ENCODE results near the gene CASZ1.

The CASZ1 gene

GRCh38 chr1:10819198-10819901 is 22.9 kb upstream of the CASZ1 start:
- Mint-ChIP-seq H3K9me3 (no peaks in the 10 kb centered on the region), H3K4me1 (no peaks in the 10 kb centered on the region), H3K27ac (no peak overlapping the region), H3K4me3 (no peak overlapping the region), H3K27me3 (ENCODE audit: low read depth) (peaks cover 33% of the 10 kb centered on the region), H3K36me3 (ENCODE audit: low read depth) (no peaks in the 10 kb centered on the region)
- no peak for TF ChIP-seq CTCF (IDR thresholded peaks at IDR 0.05; ENCODE audit: unreplicated experiment in 3 of 3)

GRCh38 chr1:10818262-10819197 is 22.1 kb upstream of the CASZ1 start:
- no peaks in the 10 kb centered on the region for H3K36me3 Mint-ChIP-seq (ENCODE audit: low read depth)

GRCh38 chr1:10816743-10817369 is 20.4 kb upstream of the CASZ1 start:
- TF ChIP-seq CTCF (IDR thresholded peaks at IDR 0.05; ENCODE audit: unreplicated experiment in 3 of 3), result no peak
- no peaks in the 10 kb centered on the region for H3K36me3 Mint-ChIP-seq (ENCODE audit: low read depth)

More at GRCh38 chr1:10818262-10819197, 22.1 kb upstream of the CASZ1 start:
- Mint-ChIP-seq H3K27me3 (ENCODE audit: low read depth) (peaks cover 29% of the 10 kb centered on the region), H3K4me1 (no peaks in the 10 kb centered on the region), H3K27ac (no peak overlapping the region), H3K9me3 (no peaks in the 10 kb centered on the region), H3K4me3 (no peak overlapping the region)
- no peak for TF ChIP-seq CTCF (IDR thresholded peaks at IDR 0.05; ENCODE audit: unreplicated experiment in 3 of 3)

GRCh38 chr1:10816233-10816632 is 19.8 kb upstream of the CASZ1 start:
- Mint-ChIP-seq H3K36me3 (ENCODE audit: low read depth) (no peaks in the 10 kb centered on the region), H3K27ac (no peak overlapping the region), H3K4me3 (no peak overlapping the region), H3K9me3 (no peaks in the 10 kb centered on the region), H3K27me3 (ENCODE audit: low read depth) (peaks cover 42% of the 10 kb centered on the region), H3K4me1 (peaks cover under 1% of the 10 kb centered on the region)
- no peak for TF ChIP-seq CTCF (IDR thresholded peaks at IDR 0.05; ENCODE audit: unreplicated experiment in 3 of 3)

More at GRCh38 chr1:10816743-10817369, 20.4 kb upstream of the CASZ1 start:
- Mint-ChIP-seq H3K27ac (no peak overlapping the region), H3K4me3 (no peak overlapping the region), H3K9me3 (no peaks in the 10 kb centered on the region), H3K27me3 (ENCODE audit: low read depth) (peaks cover 35% of the 10 kb centered on the region), H3K4me1 (no peaks in the 10 kb centered on the region)

GRCh38 chr1:10815858-10816195 is 19.4 kb upstream of the CASZ1 start:
- TF ChIP-seq CTCF (IDR thresholded peaks at IDR 0.05; ENCODE audit: unreplicated experiment in 3 of 3), result no peak
- H3K36me3 Mint-ChIP-seq (ENCODE audit: low read depth), result no peaks in the 10 kb centered on the region
- no peak overlapping the region for H3K27ac Mint-ChIP-seq
- H3K4me1 Mint-ChIP-seq, result peaks cover 5% of the 10 kb centered on the region
- no peaks in the 10 kb centered on the region for H3K9me3 Mint-ChIP-seq
- H3K27me3 Mint-ChIP-seq (ENCODE audit: low read depth), result peaks cover 46% of the 10 kb centered on the region
- H3K4me3 Mint-ChIP-seq, result no peak overlapping the region

Data from nephron (organoid).